Measurements from ENCODE around the gene ARHGEF16. TPM values are rescaled to one million over a fixed set of nuclear protein-coding genes. Genes with fewer than 3 reads are reported as not detected.

The ARHGEF16 gene
- total RNA-seq, 3 donors from 2014 or later: 0.80 to 16.2 (median 15.1) TPM

GRCh38 chr1:3468236-3469103, 14.0 kb downstream of the ARHGEF16 start:
- no peak for DNase-seq (ENCODE audit: low spot score in 2 of 2)
- Histone ChIP-seq H3K9me3 (no peaks in the 10 kb centered on the region), H3K36me3 (no peaks in the 10 kb centered on the region), H3K27ac (no peak overlapping the region), H3K27me3 (no peaks in the 10 kb centered on the region), H3K4me1 (no peaks in the 10 kb centered on the region), H3K4me3 (no peak overlapping the region)
- TF ChIP-seq POLR2AphosphoS5 (IDR thresholded peaks at IDR 0.05) (no peak), CTCF (IDR thresholded peaks at IDR 0.05) (no peak), POLR2A (IDR thresholded peaks at IDR 0.05) (no peak)
- intact Hi-C loops (cut with DNase I; ENCODE audit: low total_unique reads): no loop called here

GRCh38 chr1:3469104-3469848, 14.8 kb downstream of the ARHGEF16 start:
- Histone ChIP-seq H3K27ac (no peak overlapping the region), H3K36me3 (no peaks in the 10 kb centered on the region), H3K27me3 (no peaks in the 10 kb centered on the region), H3K4me1 (no peaks in the 10 kb centered on the region), H3K9me3 (no peaks in the 10 kb centered on the region), H3K4me3 (no peak overlapping the region)
- TF ChIP-seq CTCF (IDR thresholded peaks at IDR 0.05) (no peak), POLR2A (IDR thresholded peaks at IDR 0.05) (no peak), POLR2AphosphoS5 (IDR thresholded peaks at IDR 0.05) (no peak)
- intact Hi-C loops (cut with DNase I; ENCODE audit: low total_unique reads): no loop called here
- DNase-seq (ENCODE audit: low spot score in 2 of 2): no peak

GRCh38 chr1:3469849-3470649, 15.6 kb downstream of the ARHGEF16 start:
- intact Hi-C loops (cut with DNase I; ENCODE audit: low total_unique reads): no loop called here
- no peaks in the 10 kb centered on the region for H3K4me1 ChIP-seq
- no peaks in the 10 kb centered on the region for H3K27me3 ChIP-seq
- DNase-seq (ENCODE audit: low spot score in 2 of 2): no peak
- no peaks in the 10 kb centered on the region for H3K9me3 ChIP-seq
- no peak overlapping the region for H3K4me3 ChIP-seq
- H3K27ac ChIP-seq: no peak overlapping the region
- no peaks in the 10 kb centered on the region for H3K36me3 ChIP-seq
- TF ChIP-seq POLR2AphosphoS5 (IDR thresholded peaks at IDR 0.05) (no peak), CTCF (IDR thresholded peaks at IDR 0.05) (no peak), POLR2A (IDR thresholded peaks at IDR 0.05) (no peak)

DNA sequence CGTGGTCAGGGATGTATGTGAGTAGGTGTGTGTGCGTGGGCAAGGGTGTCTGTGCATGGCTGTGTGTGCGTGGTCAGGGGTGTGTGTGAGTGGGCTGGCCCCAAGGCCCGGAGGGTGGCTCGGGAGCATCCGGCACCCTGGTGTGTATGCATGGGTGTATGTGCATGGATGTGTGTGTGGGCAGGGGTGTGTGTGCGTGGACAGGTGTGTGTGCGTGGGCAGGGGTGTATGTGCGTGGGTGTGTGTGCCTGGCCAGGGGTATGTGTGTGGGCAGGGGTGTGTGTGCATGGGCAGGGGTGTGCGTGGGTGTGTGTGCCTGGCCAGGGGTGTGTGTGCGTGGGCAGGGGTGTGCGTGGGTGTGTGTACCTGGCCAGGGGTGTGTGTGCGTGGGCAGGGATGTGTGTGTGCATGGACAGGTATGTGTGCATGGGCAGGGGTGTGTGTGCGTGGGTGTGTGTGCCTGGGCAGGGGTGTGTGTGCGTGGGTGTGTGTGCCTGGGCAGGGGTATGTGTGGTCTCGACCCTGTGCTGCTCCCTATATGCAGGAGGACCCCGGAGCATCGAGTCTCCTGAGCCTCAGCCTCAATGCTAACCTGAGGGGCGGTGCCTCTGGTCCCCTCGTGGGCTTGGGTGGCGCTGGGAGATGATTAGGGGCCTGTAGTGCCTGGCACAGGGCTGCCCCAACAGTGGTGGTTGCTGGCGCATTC, 16.3 kb downstream of the ARHGEF16 start:
- DNase-seq (ENCODE audit: low spot score in 2 of 2): no peak
- Histone ChIP-seq H3K4me3 (no peak overlapping the region), H3K27me3 (no peaks in the 10 kb centered on the region), H3K9me3 (no peaks in the 10 kb centered on the region), H3K36me3 (no peaks in the 10 kb centered on the region), H3K4me1 (no peaks in the 10 kb centered on the region), H3K27ac (peak overlapping the region in 1 of 2 donors; percentile 38)
- intact Hi-C loops (cut with DNase I; ENCODE audit: low total_unique reads): no loop called here
- TF ChIP-seq CTCF (IDR thresholded peaks at IDR 0.05) (no peak), POLR2A (IDR thresholded peaks at IDR 0.05) (no peak), POLR2AphosphoS5 (IDR thresholded peaks at IDR 0.05) (no peak)

Measured in breast epithelium (tissue), 4 donors.